SJCRH30 (cell line): ENCODE results near the gene CNTNAP2. TPM values are rescaled to one million over a fixed set of nuclear protein-coding genes. Genes with fewer than 3 reads are reported as not detected.

Experiments used
- DNase-seq, 2 experiments: peaks; one replicate each; pipeline ENCODE4 v3.0.0-alpha.2; 2015 to 2020
- H3K27ac ChIP-seq: fragments of 250-450 bp; sonication (Bioruptor Pico); 2 replicates; pipeline ENCODE4 v1.5.1; 2020; ENCODE audit warnings: mild to moderate bottlenecking, moderate library complexity
- H3K27me3 ChIP-seq: fragments of 250-450 bp; sonication (Bioruptor Pico); 2 replicates; pipeline ENCODE4 v1.5.1; 2020; ENCODE audit warnings: mild to moderate bottlenecking, moderate library complexity
- H3K36me3 ChIP-seq: fragments of 250-450 bp; sonication (Bioruptor Pico); 2 replicates; pipeline ENCODE4 v1.5.1; 2020; ENCODE audit warnings: mild to moderate bottlenecking, moderate library complexity
- H3K4me1 ChIP-seq: fragments of 250-450 bp; sonication (Bioruptor Pico); 2 replicates; pipeline ENCODE4 v1.5.1; 2020; ENCODE audit warnings: mild to moderate bottlenecking, moderate library complexity
- H3K4me3 ChIP-seq: fragments of 250-450 bp; sonication (Bioruptor Pico); 2 replicates; pipeline ENCODE4 v1.5.1; 2020; ENCODE audit warnings: mild to moderate bottlenecking, moderate library complexity
- H3K9me3 ChIP-seq: fragments of 250-450 bp; sonication (Bioruptor Pico); replicated peaks from 2 replicates; pipeline ENCODE4 v1.5.1; 2020; ENCODE audit warnings: mild to moderate bottlenecking, moderate library complexity
- total RNA-seq: library from RNA; depleted of rRNA; stranded (reverse); fragments of >200 nt; shearing (Covaris generic); gene quantifications from 2 replicates; pipeline ENCODE4 v1.2.3, GENCODE V29; 2014

The CNTNAP2 gene
- total RNA-seq, 1 experiment from 2014 or later = not detected

DNA sequence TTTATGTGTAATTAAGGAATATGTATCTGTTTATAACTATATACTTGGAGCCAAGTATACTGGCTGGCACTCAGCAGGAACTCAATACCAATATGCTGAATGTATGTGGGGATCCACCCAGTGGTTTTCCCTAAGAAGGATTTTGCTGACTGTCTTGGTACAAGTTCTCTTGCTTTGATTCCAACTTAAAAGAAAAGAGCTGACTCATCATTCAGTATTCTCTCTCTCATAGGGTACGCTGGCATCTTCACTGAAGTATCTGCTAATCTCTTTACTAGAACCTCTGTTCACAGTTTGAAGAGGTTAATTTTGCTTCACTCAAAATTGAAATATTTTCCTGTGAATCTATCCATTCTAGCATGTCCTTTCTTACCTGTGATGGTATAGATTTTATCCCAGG, 1044.8 kb downstream of the CNTNAP2 start:
- DNase-seq = no peak
- Histone ChIP-seq H3K36me3 (no peaks in the 10 kb centered on the region), H3K9me3 (no peaks in the 10 kb centered on the region), H3K27me3 (peaks cover 8% of the 10 kb centered on the region; the same call in 1 of the 2 replicates), H3K27ac (no peak overlapping the region), H3K4me3 (no peak overlapping the region), H3K4me1 (no peaks in the 10 kb centered on the region)

DNA sequence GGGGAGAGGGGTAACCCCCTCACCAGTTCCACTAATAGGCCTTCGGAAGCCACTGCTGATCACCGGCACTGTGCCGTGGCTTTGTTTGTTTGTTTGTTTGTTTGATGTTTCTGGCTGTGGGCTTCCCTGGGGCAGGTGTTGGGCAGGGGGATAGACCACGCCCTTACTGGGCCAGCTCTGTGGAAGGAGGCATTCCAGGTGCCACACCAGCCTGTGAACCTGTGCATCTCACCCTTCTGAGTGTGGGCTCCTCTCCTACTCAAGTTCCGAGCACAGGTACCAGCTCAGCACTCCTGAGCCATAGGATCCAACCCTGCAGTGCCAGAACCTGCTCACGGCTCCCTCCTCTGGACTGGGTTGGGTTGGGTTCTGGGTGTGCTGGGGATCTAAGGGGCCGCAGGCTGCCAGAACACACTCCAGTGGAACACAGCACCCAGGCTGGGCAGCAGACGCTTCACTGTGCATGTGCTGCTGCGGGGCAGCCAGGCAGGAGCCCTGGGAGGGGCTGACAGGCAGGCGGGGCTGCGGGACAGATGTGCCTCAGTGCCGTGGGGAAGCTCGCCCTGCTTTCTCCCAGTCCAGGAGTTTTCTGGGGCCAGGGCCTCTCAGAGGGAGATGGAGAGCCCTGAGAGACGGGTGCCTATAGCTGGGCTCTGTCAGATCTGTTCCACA, 1053.9 kb downstream of the CNTNAP2 start:
- no peak overlapping the region for H3K4me3 ChIP-seq
- no peak overlapping the region for H3K27ac ChIP-seq
- H3K27me3 ChIP-seq = peaks cover 11% of the 10 kb centered on the region
- H3K36me3 ChIP-seq = no peaks in the 10 kb centered on the region
- no peaks in the 10 kb centered on the region for H3K4me1 ChIP-seq
- no peaks in the 10 kb centered on the region for H3K9me3 ChIP-seq
- DNase-seq = no peak

DNA sequence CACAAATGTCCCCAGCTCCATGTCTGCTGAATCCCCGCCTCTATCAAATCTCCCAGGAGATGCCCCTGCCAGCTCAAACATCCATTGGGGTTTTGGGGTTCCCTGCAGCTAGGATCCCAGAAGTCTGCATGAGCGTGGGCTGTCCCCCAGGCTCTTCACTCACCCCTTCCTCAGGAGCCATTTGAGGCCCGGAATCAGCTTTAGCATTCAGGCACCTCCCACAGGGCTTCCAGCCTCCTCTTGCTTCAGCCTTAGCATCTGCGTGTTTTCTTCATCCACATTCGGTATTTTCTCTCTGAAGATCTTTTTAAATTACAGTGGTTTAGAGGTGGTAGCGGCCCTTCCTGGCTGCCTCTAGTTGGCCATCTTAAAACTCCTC, 1054.4 kb downstream of the CNTNAP2 start:
- Histone ChIP-seq H3K4me1 (no peaks in the 10 kb centered on the region), H3K27me3 (peaks cover 13% of the 10 kb centered on the region), H3K9me3 (no peaks in the 10 kb centered on the region), H3K4me3 (no peak overlapping the region), H3K36me3 (no peaks in the 10 kb centered on the region), H3K27ac (no peak overlapping the region)
- DNase-seq = no peak

DNA sequence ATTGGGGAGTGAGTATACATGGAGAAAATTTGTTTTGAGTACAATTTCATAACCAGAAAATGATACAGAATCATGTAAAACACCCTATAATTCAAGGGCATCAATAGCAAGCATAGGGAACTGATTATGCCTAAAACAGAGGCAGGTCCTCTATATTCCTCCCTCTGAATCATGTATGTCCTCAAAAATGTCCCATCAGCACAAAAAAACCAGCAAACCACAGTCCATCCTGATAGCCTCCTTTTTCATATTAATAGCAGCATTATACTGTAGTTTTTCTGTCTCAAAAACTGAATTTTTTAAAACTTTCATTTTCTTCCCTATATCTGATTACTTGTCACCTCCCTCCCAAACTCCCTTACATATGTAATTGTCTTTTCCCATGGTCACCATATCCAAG, 1057.3 kb downstream of the CNTNAP2 start:
- Histone ChIP-seq H3K36me3 (no peaks in the 10 kb centered on the region), H3K4me3 (no peak overlapping the region)

DNA sequence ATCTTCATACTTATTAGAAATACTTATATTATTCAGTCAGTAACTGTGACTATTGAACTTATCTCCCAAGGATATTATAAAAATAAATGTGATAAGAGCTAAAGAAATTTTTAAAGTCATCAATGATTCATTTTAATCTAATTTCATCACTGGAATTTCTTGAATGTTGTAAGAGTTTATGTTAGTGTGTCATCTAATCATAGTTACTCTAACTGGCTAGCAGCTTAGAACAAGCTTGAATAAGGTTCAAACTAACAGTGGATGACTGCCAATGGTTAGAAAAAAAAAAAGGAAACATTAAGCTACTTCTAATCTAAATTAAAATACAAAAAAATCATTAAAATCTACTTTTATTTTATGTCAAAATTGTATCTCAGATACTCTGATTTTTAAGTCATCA, 1066.3 kb downstream of the CNTNAP2 start:
- no peaks in the 10 kb centered on the region for H3K4me1 ChIP-seq
- no peaks in the 10 kb centered on the region for H3K9me3 ChIP-seq
- H3K27me3 ChIP-seq = 0 out of 2 replicates have a peak, but pooled peaks cover 3% of the 10 kb centered on the region
- no peak overlapping the region for H3K27ac ChIP-seq
- DNase-seq = no peak
- no peaks in the 10 kb centered on the region for H3K36me3 ChIP-seq
- H3K4me3 ChIP-seq = no peak overlapping the region

More for the DNA sequence above, 1057.3 kb downstream of the CNTNAP2 start:
- H3K4me1 ChIP-seq = no peaks in the 10 kb centered on the region
- DNase-seq = no peak
- no peaks in the 10 kb centered on the region for H3K9me3 ChIP-seq
- H3K27ac ChIP-seq = no peak overlapping the region
- peaks cover 13% of the 10 kb centered on the region for H3K27me3 ChIP-seq

DNA sequence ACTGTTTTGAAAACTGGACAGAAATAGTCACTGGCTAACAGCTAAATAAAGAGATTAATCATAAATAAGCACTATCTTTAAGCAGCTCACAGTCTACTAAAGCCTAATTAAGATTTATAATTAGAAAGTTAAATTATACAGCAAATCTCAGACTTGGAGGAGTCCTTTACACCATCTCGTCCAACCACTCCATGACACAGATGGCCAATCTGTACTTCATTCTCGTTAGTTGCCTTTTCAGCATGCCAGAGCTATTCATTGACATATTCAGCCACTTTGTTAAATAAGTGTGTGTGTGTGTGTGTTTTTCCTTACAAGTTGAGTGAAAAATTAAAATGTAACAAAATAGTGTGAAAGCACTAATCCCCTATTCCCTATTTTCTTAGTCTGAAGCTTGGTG, 1066.7 kb downstream of the CNTNAP2 start:
- H3K9me3 ChIP-seq = no peaks in the 10 kb centered on the region
- H3K4me1 ChIP-seq = no peaks in the 10 kb centered on the region
- H3K27ac ChIP-seq = no peak overlapping the region
- no peaks in the 10 kb centered on the region for H3K36me3 ChIP-seq
- H3K27me3 ChIP-seq = 0 out of 2 replicates have a peak, but pooled peaks cover 3% of the 10 kb centered on the region
- no peak for DNase-seq
- no peak overlapping the region for H3K4me3 ChIP-seq

DNA sequence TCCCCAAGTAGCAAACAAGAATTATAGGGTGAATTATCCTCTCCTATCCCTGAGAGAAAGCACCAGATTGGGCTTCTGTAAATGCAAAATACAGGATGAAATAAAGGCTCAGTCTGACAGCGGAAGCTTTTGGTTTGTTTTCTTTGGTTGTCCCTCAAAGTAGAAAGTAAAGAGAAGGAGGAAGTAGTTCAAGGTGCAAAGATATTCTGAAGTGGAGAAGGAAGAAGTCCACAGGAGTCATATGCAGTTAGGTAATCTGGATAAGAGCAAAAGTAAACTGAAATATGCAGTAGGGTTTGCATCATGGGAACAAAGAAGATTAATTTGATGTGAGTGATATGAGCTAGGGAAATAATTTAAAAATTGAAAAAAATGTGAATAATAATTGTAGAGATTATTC, 1071.9 kb downstream of the CNTNAP2 start:
- Histone ChIP-seq H3K27me3 (no peaks in the 10 kb centered on the region), H3K27ac (no peak overlapping the region), H3K36me3 (no peaks in the 10 kb centered on the region), H3K4me3 (no peak overlapping the region), H3K9me3 (no peaks in the 10 kb centered on the region), H3K4me1 (no peaks in the 10 kb centered on the region)
- DNase-seq = no peak

DNA sequence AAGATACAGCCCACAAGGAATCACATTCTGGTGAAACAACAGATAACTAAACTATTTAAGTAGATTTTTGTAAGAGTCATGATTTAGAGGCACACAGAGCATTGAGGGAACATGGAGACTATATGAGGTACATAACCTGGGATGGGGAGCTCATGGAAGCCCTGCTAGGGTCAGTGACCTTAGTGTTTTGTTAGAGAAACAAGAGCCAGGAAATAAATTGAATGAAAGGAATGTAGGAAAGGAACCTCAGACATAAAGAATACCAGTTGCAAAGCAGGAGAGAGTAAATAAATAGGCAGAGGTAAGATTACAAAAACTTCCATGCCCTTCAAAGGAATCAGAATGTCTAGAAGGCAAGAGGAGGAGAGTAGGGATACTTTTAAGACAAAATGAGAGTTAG, 1076.9 kb downstream of the CNTNAP2 start:
- Histone ChIP-seq H3K4me3 (no peak overlapping the region), H3K27me3 (no peaks in the 10 kb centered on the region), H3K36me3 (no peaks in the 10 kb centered on the region), H3K27ac (no peak overlapping the region), H3K9me3 (no peaks in the 10 kb centered on the region), H3K4me1 (no peaks in the 10 kb centered on the region)
- no peak for DNase-seq

DNA sequence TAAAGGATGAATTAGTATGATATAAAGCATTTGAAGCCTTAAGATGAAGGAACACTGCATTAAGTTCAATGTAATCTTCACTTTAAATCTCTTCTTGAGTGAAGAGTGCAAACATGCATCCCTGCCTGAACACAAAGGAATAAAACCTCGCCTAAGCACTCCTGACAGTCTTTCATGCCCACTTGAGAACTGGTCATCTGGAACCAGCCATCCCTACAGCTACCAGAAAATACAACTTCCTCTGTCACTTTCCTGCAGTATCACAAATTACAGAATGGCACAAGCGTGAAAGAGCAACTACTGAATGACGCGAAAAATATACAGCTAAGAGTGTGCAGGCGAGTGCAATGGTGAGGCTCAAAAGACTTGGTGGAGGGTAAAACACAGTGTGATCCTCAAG, 1079.9 kb downstream of the CNTNAP2 start:
- Histone ChIP-seq H3K4me3 (no peak overlapping the region), H3K27ac (no peak overlapping the region), H3K36me3 (no peaks in the 10 kb centered on the region), H3K4me1 (no peaks in the 10 kb centered on the region), H3K9me3 (no peaks in the 10 kb centered on the region), H3K27me3 (no peaks in the 10 kb centered on the region)
- no peak for DNase-seq

DNA sequence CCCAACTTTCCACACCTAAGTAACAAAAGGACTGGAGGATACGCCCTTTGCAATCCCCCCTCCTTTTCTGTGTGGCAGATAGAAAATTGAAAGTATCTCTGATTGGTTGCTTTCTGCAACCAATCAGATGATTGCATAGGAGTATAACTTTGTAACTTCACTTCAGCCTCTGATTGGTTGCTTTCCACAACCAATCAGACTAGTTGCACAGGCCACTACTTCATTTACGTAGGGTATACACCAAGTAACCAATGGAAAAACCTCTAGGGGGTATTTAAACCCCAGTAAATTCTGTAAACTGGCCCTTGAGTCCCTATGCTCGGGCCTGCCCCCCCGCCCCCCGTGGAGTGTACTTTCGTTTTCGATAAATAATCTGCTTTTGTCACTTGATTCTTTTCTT, 1080.4 kb downstream of the CNTNAP2 start:
- DNase-seq = peak in 1 of 2 experiments; percentile 26
- Histone ChIP-seq H3K4me1 (no peaks in the 10 kb centered on the region), H3K27ac (no peak overlapping the region), H3K36me3 (no peaks in the 10 kb centered on the region), H3K4me3 (peak overlapping the region; percentile 42), H3K27me3 (no peaks in the 10 kb centered on the region), H3K9me3 (no peaks in the 10 kb centered on the region)

DNA sequence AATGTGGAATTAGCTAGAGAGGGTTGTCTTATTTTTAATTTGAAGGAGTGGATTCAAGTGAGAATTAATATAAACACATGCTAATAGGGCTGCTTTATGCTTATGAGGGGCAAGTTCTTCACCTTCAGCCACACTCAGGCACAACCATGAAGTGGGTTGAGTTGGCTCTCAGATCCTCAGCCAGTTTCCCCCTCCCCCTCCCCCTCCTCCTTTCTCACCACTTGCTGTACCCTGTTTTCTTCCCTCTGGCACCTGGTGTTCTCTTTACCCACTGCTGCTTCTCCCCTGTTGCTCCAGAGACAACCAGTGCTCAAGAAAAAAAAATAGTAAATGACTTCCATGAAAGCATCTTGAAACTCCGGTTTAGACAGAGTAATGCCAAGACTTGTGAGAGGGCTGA, 1083.3 kb downstream of the CNTNAP2 start:
- Histone ChIP-seq H3K9me3 (no peaks in the 10 kb centered on the region), H3K27ac (no peak overlapping the region)

DNA sequence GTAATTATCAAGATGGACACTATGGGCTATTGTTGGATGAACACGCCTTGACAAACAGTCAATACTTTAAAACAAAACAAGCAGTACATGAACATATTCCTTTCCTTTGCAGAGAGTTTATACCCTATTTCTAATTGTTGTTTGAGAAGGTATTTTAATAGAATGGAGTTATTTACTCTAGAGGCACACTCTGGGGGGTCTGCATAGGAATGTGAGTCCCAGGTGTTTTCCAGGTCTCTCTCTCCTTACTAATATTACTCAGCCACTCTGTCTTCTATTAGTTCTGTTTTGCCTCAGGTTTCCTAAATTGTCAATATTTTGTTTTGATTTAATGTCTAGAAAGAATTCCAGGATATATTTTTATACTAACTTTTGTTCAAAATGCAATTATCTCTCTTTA, 1091.4 kb downstream of the CNTNAP2 start:
- no peak overlapping the region for H3K4me3 ChIP-seq
- no peak overlapping the region for H3K27ac ChIP-seq
- H3K9me3 ChIP-seq = no peaks in the 10 kb centered on the region
- H3K36me3 ChIP-seq = no peaks in the 10 kb centered on the region
- no peaks in the 10 kb centered on the region for H3K27me3 ChIP-seq
- no peaks in the 10 kb centered on the region for H3K4me1 ChIP-seq
- no peak for DNase-seq

More for the DNA sequence above, 1083.3 kb downstream of the CNTNAP2 start:
- no peak overlapping the region for H3K4me3 ChIP-seq
- no peaks in the 10 kb centered on the region for H3K27me3 ChIP-seq
- no peaks in the 10 kb centered on the region for H3K36me3 ChIP-seq
- H3K4me1 ChIP-seq = no peaks in the 10 kb centered on the region
- DNase-seq = no peak

DNA sequence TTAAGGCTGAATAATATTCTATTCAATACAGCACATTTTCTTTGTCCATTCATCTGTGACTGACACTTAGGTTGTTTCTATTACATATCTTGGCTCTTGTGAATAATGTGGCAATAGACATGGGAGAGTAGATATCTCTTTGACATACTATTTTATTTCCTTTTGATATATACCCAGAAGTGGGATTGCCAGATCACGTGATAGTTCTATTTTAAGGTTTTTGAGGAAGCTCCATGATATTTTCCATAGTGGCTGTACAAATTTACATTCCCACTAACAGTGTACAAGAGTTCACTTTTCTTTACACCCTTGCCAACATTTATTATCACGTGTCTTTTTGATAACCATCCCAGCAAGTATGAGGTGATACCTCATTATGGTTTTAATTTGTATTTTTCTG, 1114.7 kb downstream of the CNTNAP2 start:
- H3K4me1 ChIP-seq = no peaks in the 10 kb centered on the region
- H3K9me3 ChIP-seq = no peaks in the 10 kb centered on the region
- no peak overlapping the region for H3K4me3 ChIP-seq
- no peaks in the 10 kb centered on the region for H3K27me3 ChIP-seq
- no peak for DNase-seq
- H3K27ac ChIP-seq = no peak overlapping the region
- H3K36me3 ChIP-seq = no peaks in the 10 kb centered on the region

DNA sequence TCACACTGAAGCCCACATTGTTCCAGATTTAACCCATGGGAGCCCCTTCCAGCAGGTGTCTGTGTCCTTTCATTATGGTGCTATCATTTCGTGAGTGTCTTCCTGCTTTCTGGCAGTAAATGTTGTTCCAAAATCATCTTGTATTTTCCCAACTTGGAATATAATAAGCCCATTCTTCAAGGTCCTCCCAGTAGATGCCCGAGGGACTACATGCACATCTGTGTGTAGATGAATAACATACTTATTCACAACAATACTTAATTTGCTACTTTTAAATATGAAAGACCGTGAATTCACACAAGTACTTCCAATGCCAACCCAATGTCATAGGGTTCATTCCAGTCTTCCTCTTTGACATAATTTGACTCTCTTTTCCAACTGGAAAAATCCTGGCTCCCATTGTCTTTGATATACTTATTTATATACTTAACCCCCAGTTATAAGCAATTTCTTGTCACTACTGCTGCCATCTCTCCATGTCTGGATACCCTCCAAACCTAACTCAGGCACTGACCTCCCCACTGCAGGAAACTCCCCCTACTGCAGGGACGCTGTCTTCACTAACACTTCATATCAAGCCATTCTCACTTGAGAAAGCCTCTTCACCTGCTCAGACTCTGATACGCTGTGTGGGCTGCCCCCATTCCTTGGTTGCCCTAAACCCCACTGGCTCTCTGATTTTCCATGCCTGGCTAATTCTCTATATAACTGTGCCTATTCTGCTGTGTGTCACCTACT, 1119.2 kb downstream of the CNTNAP2 start:
- Histone ChIP-seq H3K9me3 (no peaks in the 10 kb centered on the region), H3K4me3 (no peak overlapping the region), H3K27ac (no peak overlapping the region), H3K4me1 (no peaks in the 10 kb centered on the region), H3K36me3 (no peaks in the 10 kb centered on the region), H3K27me3 (no peaks in the 10 kb centered on the region; the same call in 1 of the 2 replicates)
- DNase-seq = no peak

DNA sequence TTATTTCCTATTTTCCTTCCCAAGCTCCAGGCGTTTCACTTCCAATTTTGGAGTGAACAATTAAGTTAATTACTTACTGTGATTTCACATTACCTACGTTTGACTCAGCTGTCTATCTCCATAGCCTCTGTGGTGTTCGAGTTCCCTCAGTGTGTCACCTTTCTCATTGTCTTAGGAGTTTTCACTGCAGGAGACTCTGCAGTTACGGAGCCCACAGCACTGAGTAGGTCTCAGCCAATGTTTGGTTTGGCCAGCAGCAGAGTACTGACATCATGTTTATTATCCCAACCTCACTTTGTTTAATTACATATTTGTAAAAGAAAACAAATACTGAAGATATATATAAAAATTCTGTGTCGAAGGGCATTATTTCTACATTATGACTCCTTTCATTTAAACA, 1123.9 kb downstream of the CNTNAP2 start:
- no peaks in the 10 kb centered on the region for H3K9me3 ChIP-seq
- H3K27me3 ChIP-seq = no peaks in the 10 kb centered on the region; the same call in 1 of the 2 replicates
- no peaks in the 10 kb centered on the region for H3K36me3 ChIP-seq

More for the DNA sequence above, 1123.9 kb downstream of the CNTNAP2 start:
- no peak for DNase-seq
- H3K27ac ChIP-seq = no peak overlapping the region
- no peaks in the 10 kb centered on the region for H3K4me1 ChIP-seq
- no peak overlapping the region for H3K4me3 ChIP-seq
